Keratinocyte (primary cell): ENCODE measurements around the gene UNK.

Source experiments
- EZH2 ChIP-seq: IDR thresholded peaks from one replicate; pipeline ENCODE4 v1.6.1; 2012; ENCODE audit warnings: inconsistent platforms, mild to moderate bottlenecking, low read length, moderate library complexity
- TF ChIP-seq, protein P1 (sequence below), 3 experiments: IDR thresholded peaks in 1 of 3; conservative IDR thresholded peaks in 1 of 3; optimal IDR thresholded peaks in 1 of 3; 2 replicates in 2 of 3; 3 replicates in 1 of 3; pipeline versions ENCODE3 to v1.5.1; 2011; ENCODE audit warnings: low read length in 3 of 3, mild to moderate bottlenecking in 3 of 3, moderate library complexity in 2 of 3, control low read depth in 1 of 3, inconsistent platforms in 1 of 3; ENCODE audit not compliant: insufficient read depth in 2 of 3; ENCODE audit errors: extremely low read depth in 1 of 3

DNA sequence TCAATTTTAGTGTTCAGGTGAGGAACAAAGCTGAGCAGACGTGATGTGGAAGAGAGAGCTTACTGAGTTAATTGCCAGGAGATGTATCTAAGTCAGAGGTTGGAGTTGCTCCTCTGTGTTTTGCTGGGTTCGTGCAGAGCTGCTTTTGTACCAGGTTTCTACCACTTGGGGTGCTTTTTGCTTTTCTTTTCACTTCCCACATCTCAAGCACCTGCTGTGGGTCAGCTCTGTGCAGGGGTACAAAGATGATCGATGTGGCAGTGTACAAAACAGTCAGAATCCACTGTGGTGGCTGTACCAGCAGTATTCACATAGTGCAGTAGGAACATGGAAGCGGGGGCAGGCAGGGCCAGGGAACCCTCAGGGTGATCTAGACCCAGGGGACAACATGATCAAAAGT, 14.8 kb downstream of the UNK start:
- TF ChIP-seq, protein P1, sequence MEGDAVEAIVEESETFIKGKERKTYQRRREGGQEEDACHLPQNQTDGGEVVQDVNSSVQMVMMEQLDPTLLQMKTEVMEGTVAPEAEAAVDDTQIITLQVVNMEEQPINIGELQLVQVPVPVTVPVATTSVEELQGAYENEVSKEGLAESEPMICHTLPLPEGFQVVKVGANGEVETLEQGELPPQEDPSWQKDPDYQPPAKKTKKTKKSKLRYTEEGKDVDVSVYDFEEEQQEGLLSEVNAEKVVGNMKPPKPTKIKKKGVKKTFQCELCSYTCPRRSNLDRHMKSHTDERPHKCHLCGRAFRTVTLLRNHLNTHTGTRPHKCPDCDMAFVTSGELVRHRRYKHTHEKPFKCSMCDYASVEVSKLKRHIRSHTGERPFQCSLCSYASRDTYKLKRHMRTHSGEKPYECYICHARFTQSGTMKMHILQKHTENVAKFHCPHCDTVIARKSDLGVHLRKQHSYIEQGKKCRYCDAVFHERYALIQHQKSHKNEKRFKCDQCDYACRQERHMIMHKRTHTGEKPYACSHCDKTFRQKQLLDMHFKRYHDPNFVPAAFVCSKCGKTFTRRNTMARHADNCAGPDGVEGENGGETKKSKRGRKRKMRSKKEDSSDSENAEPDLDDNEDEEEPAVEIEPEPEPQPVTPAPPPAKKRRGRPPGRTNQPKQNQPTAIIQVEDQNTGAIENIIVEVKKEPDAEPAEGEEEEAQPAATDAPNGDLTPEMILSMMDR (optimal IDR thresholded peaks at IDR 0.05 in 1 of 3, IDR thresholded peaks at IDR 0.05 in 1 of 3, conservative IDR thresholded peaks at IDR 0.05 in 1 of 3; ENCODE audit: extremely low read depth in 1 of 3, insufficient read depth in 2 of 3, low read length in 3 of 3) = no peak
- no peak for TF ChIP-seq EZH2
